GM19238 (cell line): ENCODE measurements around the gene VAV1.
A peak's percentile ranks its signal among the peaks of the same experiment; 100 is the strongest.
"Not testable (repeated sequence)": the region's sequence is repeated elsewhere in the genome, so short reads cannot be mapped to it uniquely, and the experiment has no call there.

Source experiments
- DNase-seq: peaks from one replicate; pipeline ENCODE4 v3.0.0; 2011; ENCODE audit warnings: low spot score; ENCODE audit not compliant: insufficient read length

VAV1 gene

GRCh38 chr19:6813659-6814058 lies 41.2 kb downstream of the VAV1 start:
- no peak for DNase-seq

GRCh38 chr19:6817179-6817578 lies 44.7 kb downstream of the VAV1 start:
- DNase-seq, result no peak

GRCh38 chr19:6818246-6818645 lies 45.7 kb downstream of the VAV1 start:
- no peak for DNase-seq

- DNase-seq, result no peak
Measured at GRCh38 chr19:6819323-6819722, 46.8 kb downstream of the VAV1 start.

- no peak for DNase-seq
Measured at GRCh38 chr19:6820237-6820636, 47.7 kb downstream of the VAV1 start.

- no peak for DNase-seq
Measured at GRCh38 chr19:6821639-6822310, 49.3 kb downstream of the VAV1 start.

- no peak for DNase-seq
Measured at GRCh38 chr19:6822311-6822670, 49.8 kb downstream of the VAV1 start.

- no peak for DNase-seq
Measured at GRCh38 chr19:6825076-6825774, 52.7 kb downstream of the VAV1 start.

GRCh38 chr19:6826281-6826920 lies 53.9 kb downstream of the VAV1 start:
- DNase-seq, result no peak

- no peak for DNase-seq
Measured at GRCh38 chr19:6828306-6828697, 55.8 kb downstream of the VAV1 start.

GRCh38 chr19:6828698-6829633 lies 56.5 kb downstream of the VAV1 start:
- peak; percentile 31 for DNase-seq

GRCh38 chr19:6829829-6830228 lies 57.3 kb downstream of the VAV1 start:
- not testable (repeated sequence) for DNase-seq

GRCh38 chr19:6831084-6831483 lies 58.6 kb downstream of the VAV1 start:
- DNase-seq, result not testable (repeated sequence)

- DNase-seq, result no peak
Measured at GRCh38 chr19:6832412-6832811, 59.9 kb downstream of the VAV1 start.

- no peak for DNase-seq
Measured at GRCh38 chr19:6833166-6833790, 60.8 kb downstream of the VAV1 start.

GRCh38 chr19:6834433-6834832 lies 61.9 kb downstream of the VAV1 start:
- DNase-seq, result no peak

- no peak for DNase-seq
Measured at GRCh38 chr19:6835501-6835900, 63.0 kb downstream of the VAV1 start.

- DNase-seq, result no peak
Measured at GRCh38 chr19:6837525-6837924, 65.0 kb downstream of the VAV1 start.

GRCh38 chr19:6838062-6838655 lies 65.7 kb downstream of the VAV1 start:
- no peak for DNase-seq

GRCh38 chr19:6842871-6843607 lies 70.5 kb downstream of the VAV1 start:
- DNase-seq, result no peak
